ENCODE data around the gene PLXNA4. TPM values are rescaled to one million over a fixed set of nuclear protein-coding genes. Genes with fewer than 3 reads are reported as not detected.
A peak's percentile ranks its signal among the peaks of the same experiment; 100 is the strongest.

The PLXNA4 gene
- total and polyA plus RNA-seq, 8 donors, result 0.19 to 1.6 (median 0.47) TPM

DNA sequence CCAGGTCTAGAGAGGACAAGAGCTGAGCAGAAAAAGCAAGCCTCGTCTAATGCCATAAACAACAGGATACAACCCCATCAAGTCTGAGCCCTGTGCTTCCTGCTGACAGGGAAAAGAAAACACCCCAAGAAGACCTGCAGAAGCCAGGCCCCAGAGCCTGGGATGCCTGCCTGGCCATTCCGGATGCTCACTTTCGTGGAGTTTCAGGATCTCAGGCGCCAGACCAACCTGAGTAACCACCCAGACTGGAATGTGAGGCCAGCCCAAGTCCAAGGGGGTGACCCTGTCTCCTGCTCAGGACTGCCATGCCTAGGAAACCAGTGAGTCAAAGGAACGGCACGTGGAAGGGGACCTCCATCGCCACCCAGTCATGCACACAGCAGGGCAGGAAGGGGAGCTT is 74.3 kb downstream of the PLXNA4 start:
- no peaks in the 10 kb centered on the region for H3K27me3 ChIP-seq
- WGBS, 2 donors, result 77 to 80% methylated on average over 7 of the region's 7 CpGs
- intact Hi-C loops (cut with DNase I), result no loop called here
- no peak for FAIRE-seq
- no peak for DNase-seq
- no peak for ATAC-seq
- H3K4me3 ChIP-seq, result no peak overlapping the region
- no peak for TF ChIP-seq CTCF (IDR thresholded peaks at IDR 0.05)
- no peaks in the 10 kb centered on the region for H3K9me3 ChIP-seq
- no peak overlapping the region for H3K27ac ChIP-seq
- H3K36me3 ChIP-seq, result no peaks in the 10 kb centered on the region
- no peaks in the 10 kb centered on the region for H3K4me1 ChIP-seq

GRCh38 chr7:132500727-132501440 is 75.4 kb downstream of the PLXNA4 start:
- H3K4me3 ChIP-seq, result no peak overlapping the region
- no peaks in the 10 kb centered on the region for H3K9me3 ChIP-seq
- ATAC-seq, result peak in 3 of 4 donors; percentile 36 to 73 (median 64)
- FAIRE-seq, result no peak
- no peak overlapping the region for H3K27ac ChIP-seq
- H3K36me3 ChIP-seq, result no peaks in the 10 kb centered on the region
- DNase-seq, result peak in 1 of 6 donors; percentile 40
- H3K4me1 ChIP-seq, result no peaks in the 10 kb centered on the region
- WGBS, 2 donors, result 50 to 57% methylated on average over 10 of the region's 10 CpGs
- TF ChIP-seq CTCF (IDR thresholded peaks at IDR 0.05), result no peak
- H3K27me3 ChIP-seq, result no peaks in the 10 kb centered on the region
- intact Hi-C loops (cut with DNase I), result no loop called here

- Histone ChIP-seq H3K27me3 (no peaks in the 10 kb centered on the region), H3K9me3 (no peaks in the 10 kb centered on the region), H3K4me3 (no peak overlapping the region), H3K36me3 (no peaks in the 10 kb centered on the region), H3K27ac (no peak overlapping the region), H3K4me1 (no peaks in the 10 kb centered on the region)
- intact Hi-C loops (cut with DNase I), result no loop called here
- WGBS, 2 donors, result 80 to 82% methylated on average over 5 of the region's 5 CpGs
- FAIRE-seq (no peak), DNase-seq (no peak), ATAC-seq (no peak)
- no peak for TF ChIP-seq CTCF (IDR thresholded peaks at IDR 0.05)
These were observed 76.8 kb downstream of the PLXNA4 start for GRCh38 chr7:132499487-132499886.

GRCh38 chr7:132499065-132499464 is 77.2 kb downstream of the PLXNA4 start:
- no peaks in the 10 kb centered on the region for H3K4me1 ChIP-seq
- no peaks in the 10 kb centered on the region for H3K36me3 ChIP-seq
- WGBS, 2 donors, result 72 to 78% methylated on average over 3 of the region's 3 CpGs
- FAIRE-seq (no peak), DNase-seq (no peak), ATAC-seq (no peak)
- intact Hi-C loops (cut with DNase I), result no loop called here
- H3K4me3 ChIP-seq, result no peak overlapping the region
- H3K27ac ChIP-seq, result no peak overlapping the region
- no peak for TF ChIP-seq CTCF (IDR thresholded peaks at IDR 0.05)
- H3K27me3 ChIP-seq, result no peaks in the 10 kb centered on the region
- H3K9me3 ChIP-seq, result no peaks in the 10 kb centered on the region

DNA sequence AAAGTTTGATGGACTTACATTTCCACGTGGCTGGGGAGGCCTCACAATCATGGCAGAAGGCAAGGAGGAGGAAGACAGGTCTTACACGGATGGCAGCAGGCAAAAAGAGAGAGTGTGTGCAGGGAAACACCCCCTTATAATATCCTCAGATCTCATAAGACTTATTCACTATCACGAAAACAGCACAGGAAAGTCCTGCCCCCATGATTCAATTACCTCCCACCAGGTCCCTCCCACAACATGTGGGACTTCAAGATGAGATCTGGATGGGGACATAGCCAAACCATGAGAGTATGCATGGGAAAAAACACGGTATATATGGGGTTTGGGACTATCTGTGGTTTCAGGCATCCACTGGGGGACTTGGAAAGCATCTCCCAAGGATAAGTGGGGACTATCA is 78.0 kb downstream of the PLXNA4 start:
- H3K27ac ChIP-seq, result no peak overlapping the region
- DNase-seq, result no peak
- intact Hi-C loops (cut with DNase I), result no loop called here
- ATAC-seq, result no peak
- no peaks in the 10 kb centered on the region for H3K9me3 ChIP-seq
- no peaks in the 10 kb centered on the region for H3K4me1 ChIP-seq
- no peaks in the 10 kb centered on the region for H3K36me3 ChIP-seq
- H3K4me3 ChIP-seq, result no peak overlapping the region
- TF ChIP-seq CTCF (IDR thresholded peaks at IDR 0.05), result no peak
- no peaks in the 10 kb centered on the region for H3K27me3 ChIP-seq
- FAIRE-seq, result no peak
- 57 to 70% methylated on average over 4 of the region's 4 CpGs for WGBS, 2 donors

Data from pancreas (tissue), 10 donors.